Smooth muscle cell (in vitro differentiated cells): ENCODE data around the gene ZBTB22. TPM values are rescaled to one million over a fixed set of nuclear protein-coding genes. Genes with fewer than 3 reads are reported as not detected.

Experiments used
- DNase-seq: peaks from one replicate; lab custom pipeline; 2025; ENCODE audit not compliant: unreplicated experiment; lab: John Stamatoyannopoulos, UW
- H2AFZ ChIP-seq: fragments of 200-600 bp; sonication (generic); 2 replicates; pipeline ENCODE4 v1.6.0; 2016; ENCODE audit warnings: antibody characterized with exemption, low read depth, mild to moderate bottlenecking
- H3F3A ChIP-seq: fragments of 200-600 bp; sonication (generic); 2 replicates; pipeline ENCODE4 v1.6.0; 2017; ENCODE audit warnings: antibody characterized with exemption, low read depth
- H3K27ac ChIP-seq: fragments of 200-600 bp; sonication (generic); 2 replicates; pipeline ENCODE4 v1.5.1; 2016; ENCODE audit warnings: low read depth, mild to moderate bottlenecking
- H3K27me3 ChIP-seq: fragments of 200-600 bp; sonication (generic); 2 replicates; pipeline ENCODE4 v1.6.1; 2016; ENCODE audit warnings: low read depth, mild to moderate bottlenecking
- H3K36me3 ChIP-seq: fragments of 200-600 bp; sonication (generic); 2 replicates; pipeline ENCODE4 v1.5.1; 2016; ENCODE audit warnings: low read depth
- H3K4me1 ChIP-seq: fragments of 200-600 bp; sonication (generic); 2 replicates; pipeline ENCODE4 v1.5.1; 2016; ENCODE audit warnings: low read depth
- H3K4me2 ChIP-seq: fragments of 200-600 bp; sonication (generic); 2 replicates; pipeline ENCODE4 v1.6.0; 2016; ENCODE audit warnings: mild to moderate bottlenecking
- H3K4me3 ChIP-seq: fragments of 200-600 bp; sonication (generic); 2 replicates; pipeline ENCODE4 v1.5.1; 2016; ENCODE audit warnings: mild to moderate bottlenecking
- H3K79me2 ChIP-seq: fragments of 200-600 bp; sonication (generic); 2 replicates; pipeline ENCODE4 v1.6.0; 2016; ENCODE audit warnings: low read depth, mild to moderate bottlenecking
- H3K9ac ChIP-seq: fragments of 200-600 bp; sonication (generic); 2 replicates; pipeline ENCODE4 v1.6.0; 2016; ENCODE audit warnings: low read depth
- H3K9me3 ChIP-seq: fragments of 200-600 bp; sonication (generic); replicated peaks from 2 replicates; pipeline ENCODE4 v1.5.1; 2016; ENCODE audit warnings: low read depth
- H4K20me1 ChIP-seq: fragments of 200-600 bp; sonication (generic); 2 replicates; pipeline ENCODE4 v1.6.0; 2016; ENCODE audit warnings: low read depth
- CTCF ChIP-seq: fragments of 200-600 bp; sonication (generic); IDR thresholded peaks from 2 replicates; pipeline ENCODE4 v1.5.1; 2017; ENCODE audit warnings: borderline replicate concordance, mild to moderate bottlenecking, antibody characterized with exemption; ENCODE audit not compliant: insufficient read depth, poor library complexity, severe bottlenecking
- WGBS: methylation state at CpG from one replicate; pipeline ENCODE4 v1.1.7; 2016; ENCODE audit warnings: low lambda C conversion rate; 5-methylcytosine and 5-hydroxymethylcytosine counted together
- polyA plus RNA-seq: library from polyadenylated mRNA; unstranded; fragments of >200 nt; fragmentation: Nextera tagmentation; extraction: Ambion mirVana; gene quantifications from 2 replicates; pipeline ENCODE4 v1.2.1, GENCODE V29; 2016
- total RNA-seq: library from RNA; depleted of rRNA; stranded (reverse); fragments of >200 nt; gene quantifications from 2 replicates; pipeline ENCODE4 v1.2.3, GENCODE V29; 2014

ZBTB22 gene
- total and polyA plus RNA-seq, 2 experiments from 2014 or later: 9.6 to 22.9 TPM

GRCh38 chr6:33317419-33317668 lies 200 bp downstream of the ZBTB22 start:
- Histone ChIP-seq H3K4me2 (peak overlapping the region; percentile 62), H3K9me3 (no peaks in the 10 kb centered on the region), H3K36me3 (no peaks in the 10 kb centered on the region), H2AFZ (no peak overlapping the region), H4K20me1 (peaks cover 12% of the 10 kb centered on the region), H3F3A (peaks cover 37% of the 10 kb centered on the region), H3K4me3 (peak overlapping the region; percentile 93), H3K4me1 (peaks cover 36% of the 10 kb centered on the region), H3K79me2 (peaks cover 30% of the 10 kb centered on the region), H3K27me3 (no peaks in the 10 kb centered on the region), H3K27ac (peak overlapping the region; percentile 97), H3K9ac (peak overlapping the region; percentile 88)
- no peak for DNase-seq
- no peak for TF ChIP-seq CTCF
- WGBS: no CpG with 5 or more reads among the region's 27 CpGs

- Histone ChIP-seq H4K20me1 (peaks cover 18% of the 10 kb centered on the region), H3K9me3 (no peaks in the 10 kb centered on the region), H3K27me3 (no peaks in the 10 kb centered on the region), H2AFZ (no peak overlapping the region), H3F3A (peaks cover 37% of the 10 kb centered on the region), H3K9ac (no peak overlapping the region), H3K79me2 (peaks cover 29% of the 10 kb centered on the region), H3K36me3 (no peaks in the 10 kb centered on the region), H3K27ac (peak overlapping the region; percentile 97), H3K4me3 (peak overlapping the region; percentile 93), H3K4me2 (peak overlapping the region; percentile 62), H3K4me1 (peaks cover 36% of the 10 kb centered on the region)
- no peak for DNase-seq
- TF ChIP-seq CTCF: no peak
- 81% methylated on average over 18 of the region's 19 CpGs for WGBS
Observed at GRCh38 chr6:33316603-33317418, 733 bp downstream of the ZBTB22 start.

- peaks cover 25% of the 10 kb centered on the region for H4K20me1 ChIP-seq
- peaks cover 30% of the 10 kb centered on the region for H3K79me2 ChIP-seq
Observed at GRCh38 chr6:33315793-33316602, 1.5 kb downstream of the ZBTB22 start.

More at GRCh38 chr6:33315793-33316602, 1.5 kb downstream of the ZBTB22 start:
- DNase-seq: no peak
- no peak overlapping the region for H3K27ac ChIP-seq
- H2AFZ ChIP-seq: no peak overlapping the region
- no peaks in the 10 kb centered on the region for H3K9me3 ChIP-seq
- H3K9ac ChIP-seq: no peak overlapping the region
- no peak overlapping the region for H3K4me3 ChIP-seq
- H3K4me2 ChIP-seq: no peak overlapping the region
- H3F3A ChIP-seq: peaks cover 34% of the 10 kb centered on the region
- 97% methylated on average over 17 of the region's 17 CpGs for WGBS
- no peaks in the 10 kb centered on the region for H3K27me3 ChIP-seq
- peaks cover 31% of the 10 kb centered on the region for H3K4me1 ChIP-seq
- no peaks in the 10 kb centered on the region for H3K36me3 ChIP-seq
- no peak for TF ChIP-seq CTCF
